Left kidney (tissue), 2 donors: Measurements from ENCODE around the gene ANKRD40. TPM values are rescaled to one million over a fixed set of nuclear protein-coding genes. Genes with fewer than 3 reads are reported as not detected.

ENCODE experiments used
- DNase-seq: peaks from one replicate; pipeline ENCODE4 v3.0.0-alpha.2; 2013
- polyA plus RNA-seq: library from polyadenylated mRNA; unstranded; fragments of 120-200 nt; gene quantifications from one replicate; pipeline ENCODE4 v1.2.1, GENCODE V29; 2013; ENCODE audit not compliant: insufficient read length

ANKRD40 gene
- polyA plus RNA-seq, 1 donor, result 49.9 TPM

DNA sequence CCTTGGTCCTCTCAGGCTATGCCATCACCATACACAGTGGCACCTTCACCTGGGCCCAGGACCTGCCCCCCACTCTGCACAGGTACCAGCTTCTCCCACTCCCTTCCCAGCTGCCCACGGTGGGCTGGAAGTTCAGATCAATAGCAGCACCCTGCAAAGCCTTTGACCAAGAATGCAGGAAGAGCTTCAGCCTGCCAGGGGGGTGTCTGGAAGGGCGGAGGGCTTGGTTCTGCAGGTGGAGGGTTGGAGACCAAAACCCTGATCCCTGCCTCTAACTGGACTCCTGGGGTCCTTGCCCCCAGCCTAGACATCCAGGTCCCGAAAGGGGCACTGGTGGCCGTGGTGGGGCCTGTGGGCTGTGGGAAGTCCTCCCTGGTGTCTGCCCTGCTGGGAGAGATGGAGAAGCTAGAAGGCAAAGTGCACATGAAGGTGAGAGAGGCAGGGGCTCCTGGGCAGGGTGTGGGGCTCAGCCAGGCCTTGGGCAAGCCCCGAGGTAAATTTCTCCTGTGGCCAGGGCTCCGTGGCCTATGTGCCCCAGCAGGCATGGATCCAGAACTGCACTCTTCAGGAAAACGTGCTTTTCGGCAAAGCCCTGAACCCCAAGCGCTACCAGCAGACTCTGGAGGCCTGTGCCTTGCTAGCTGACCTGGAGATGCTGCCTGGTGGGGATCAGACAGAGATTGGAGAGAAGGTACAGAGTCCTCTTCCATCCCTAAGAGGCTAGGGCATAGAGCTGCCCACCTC, 38.7 kb downstream of the ANKRD40 start:
- DNase-seq, result no peak

GRCh38 chr17:50668025-50668837, 39.5 kb downstream of the ANKRD40 start:
- DNase-seq, result no peak

DNA sequence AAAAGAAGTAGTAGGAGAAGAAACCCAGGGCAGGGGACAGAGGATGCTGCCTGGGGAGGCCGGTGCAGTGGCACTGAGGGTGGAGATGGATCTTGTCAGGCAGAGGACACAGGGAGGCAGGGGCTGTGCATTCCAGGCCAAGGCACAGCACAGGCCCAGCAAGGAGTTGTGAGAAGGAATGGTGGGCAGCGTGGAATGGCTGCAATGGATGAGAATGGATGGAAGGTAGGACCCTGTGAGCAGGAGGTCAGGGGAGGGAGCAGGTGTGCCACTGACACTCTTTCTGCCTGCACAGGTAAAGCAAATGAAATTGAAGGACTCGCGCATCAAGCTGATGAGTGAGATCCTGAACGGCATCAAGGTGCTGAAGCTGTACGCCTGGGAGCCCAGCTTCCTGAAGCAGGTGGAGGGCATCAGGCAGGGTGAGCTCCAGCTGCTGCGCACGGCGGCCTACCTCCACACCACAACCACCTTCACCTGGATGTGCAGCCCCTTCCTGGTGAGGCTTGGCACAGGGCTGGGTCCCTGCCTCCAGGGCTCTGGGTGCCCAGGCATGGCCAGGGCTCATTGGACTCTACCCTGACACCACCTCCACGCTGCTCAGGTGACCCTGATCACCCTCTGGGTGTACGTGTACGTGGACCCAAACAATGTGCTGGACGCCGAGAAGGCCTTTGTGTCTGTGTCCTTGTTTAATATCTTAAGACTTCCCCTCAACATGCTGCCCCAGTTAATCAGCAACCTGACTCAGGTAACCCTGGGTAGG, 40.3 kb downstream of the ANKRD40 start:
- no peak for DNase-seq

- DNase-seq, result no peak
Measured at GRCh38 chr17:50666316-50666715, 41.4 kb downstream of the ANKRD40 start.

DNA sequence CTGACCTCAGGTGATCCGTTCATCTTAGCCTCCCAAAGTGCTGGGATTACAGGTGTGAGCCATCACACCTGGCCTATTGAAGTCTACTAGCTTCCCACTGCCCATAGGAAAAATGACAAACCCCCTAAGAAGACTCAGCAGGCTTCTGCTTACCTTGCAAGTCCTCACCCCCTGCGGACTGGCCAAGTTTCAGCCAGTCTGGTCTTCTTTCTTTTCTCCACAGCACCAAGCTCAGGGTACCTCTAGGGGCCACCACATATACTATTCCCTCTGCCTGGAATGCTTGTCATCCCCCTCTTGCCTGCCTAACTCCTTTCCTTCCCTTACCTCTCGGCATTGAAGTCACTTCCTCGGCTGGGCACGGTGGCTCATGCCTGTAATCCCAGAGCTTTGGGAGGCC, 41.9 kb downstream of the ANKRD40 start:
- DNase-seq, result no peak

- DNase-seq, result no peak
Measured at GRCh38 chr17:50664788-50665458, 42.8 kb downstream of the ANKRD40 start.

- no peak for DNase-seq
Measured at GRCh38 chr17:50663812-50664374, 43.8 kb downstream of the ANKRD40 start.

GRCh38 chr17:50662632-50663225, 45.0 kb downstream of the ANKRD40 start:
- DNase-seq, result no peak

DNA sequence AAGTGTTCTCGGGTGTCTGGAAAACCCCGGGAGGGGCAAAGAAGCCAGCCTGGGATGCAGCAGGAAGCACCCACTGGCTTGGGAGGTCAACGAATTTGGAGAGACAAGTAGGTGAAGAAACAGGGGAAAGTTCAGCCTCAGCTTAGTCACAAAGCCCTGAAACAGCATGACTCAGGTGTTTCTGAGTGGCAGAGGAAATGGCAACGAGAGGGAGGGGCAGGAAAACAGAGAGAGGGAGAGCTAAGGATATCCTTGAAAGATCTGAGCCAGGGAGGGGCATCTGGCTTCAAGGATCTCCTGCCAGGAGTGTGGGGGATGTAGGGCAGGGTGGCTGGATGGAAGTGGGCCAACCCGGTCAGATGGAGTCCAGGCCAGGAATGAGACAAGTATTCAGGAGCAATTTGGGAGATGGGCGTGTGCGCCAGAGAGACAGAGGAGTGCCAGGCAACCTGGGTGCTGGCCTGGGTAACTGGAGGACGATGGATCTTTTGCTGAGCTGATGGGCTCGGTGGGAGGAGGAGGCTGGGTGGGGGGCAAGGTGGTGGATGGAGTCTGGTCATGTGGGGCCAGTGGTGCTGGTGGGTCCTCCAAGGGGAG, 45.8 kb downstream of the ANKRD40 start:
- no peak for DNase-seq

GRCh38 chr17:50661348-50661747, 46.4 kb downstream of the ANKRD40 start:
- DNase-seq, result no peak

DNA sequence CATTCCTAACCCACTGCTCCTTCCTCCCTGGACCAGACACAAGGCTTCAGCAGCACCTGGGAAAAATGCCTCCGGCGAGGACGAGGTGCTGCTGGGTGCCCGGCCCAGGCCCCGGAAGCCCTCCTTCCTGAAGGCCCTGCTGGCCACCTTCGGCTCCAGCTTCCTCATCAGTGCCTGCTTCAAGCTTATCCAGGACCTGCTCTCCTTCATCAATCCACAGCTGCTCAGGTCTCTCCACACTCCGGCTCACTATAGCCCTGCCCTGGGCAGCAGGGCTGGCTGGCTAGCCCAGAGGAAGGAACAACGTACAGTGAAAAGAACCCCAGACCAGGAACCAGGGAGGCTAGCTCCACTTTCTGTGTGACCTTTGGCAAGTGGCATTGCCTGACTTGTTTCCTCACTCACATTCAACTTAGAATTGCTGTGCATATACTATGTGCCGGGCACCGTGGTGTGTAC, 46.8 kb downstream of the ANKRD40 start:
- no peak for DNase-seq

DNA sequence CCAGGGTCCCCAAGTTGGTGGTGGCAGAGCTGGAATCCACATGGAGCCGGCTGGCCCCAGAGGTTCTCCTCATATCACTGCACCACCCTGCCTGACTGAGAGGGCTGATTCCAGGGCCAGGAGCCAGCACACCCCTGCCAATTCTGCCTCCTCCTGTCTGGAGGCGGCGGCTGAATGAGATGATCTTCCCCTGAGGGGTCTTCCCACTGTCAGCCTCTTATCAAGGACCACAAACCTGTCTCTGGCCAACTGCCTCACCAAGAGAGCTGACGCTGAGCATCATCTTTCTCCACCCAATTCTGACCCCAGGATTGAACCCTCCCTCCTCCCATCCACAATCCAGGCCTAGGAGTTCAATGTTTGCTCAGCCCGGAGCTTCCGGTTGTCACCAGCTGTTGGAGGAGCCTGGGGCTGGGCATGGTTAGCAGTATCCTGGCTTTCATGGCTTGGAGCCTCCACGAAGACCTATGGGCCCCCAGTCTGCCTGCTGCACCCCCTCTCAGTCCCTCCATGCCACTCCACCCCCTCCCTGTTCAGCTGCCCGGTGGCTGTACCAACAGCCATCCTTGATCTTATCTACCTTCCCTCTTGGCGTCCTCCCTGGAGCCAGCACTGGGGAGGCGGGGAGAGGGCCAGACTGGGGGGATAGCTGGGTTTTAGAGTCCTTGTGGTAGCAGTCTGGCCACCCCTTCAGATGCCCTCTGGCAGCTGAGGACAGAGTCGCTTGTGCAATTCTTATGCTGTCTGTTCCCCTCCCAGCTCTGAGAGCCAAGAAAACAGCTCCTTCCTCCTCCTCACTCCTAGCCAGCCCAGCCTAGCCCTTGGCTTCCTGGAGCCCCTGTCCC, 47.5 kb downstream of the ANKRD40 start:
- no peak for DNase-seq

DNA sequence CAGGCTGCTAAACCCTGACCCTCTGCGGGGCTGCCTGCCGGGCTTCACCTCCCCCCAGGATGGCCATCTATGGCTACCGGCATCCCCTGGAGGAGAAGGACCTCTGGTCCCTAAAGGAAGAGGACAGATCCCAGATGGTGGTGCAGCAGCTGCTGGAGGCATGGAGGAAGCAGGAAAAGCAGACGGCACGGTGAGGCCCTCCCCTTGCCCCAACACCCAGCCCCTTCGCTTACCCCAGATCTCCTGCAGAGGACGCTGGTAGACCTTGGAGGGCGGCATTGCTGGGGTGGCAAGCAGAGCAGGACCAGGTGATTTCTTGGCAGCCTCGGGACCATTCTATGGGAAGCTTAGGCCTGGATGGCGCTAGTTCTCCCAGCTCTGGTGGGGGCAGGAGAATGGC, 48.5 kb downstream of the ANKRD40 start:
- DNase-seq, result no peak

DNA sequence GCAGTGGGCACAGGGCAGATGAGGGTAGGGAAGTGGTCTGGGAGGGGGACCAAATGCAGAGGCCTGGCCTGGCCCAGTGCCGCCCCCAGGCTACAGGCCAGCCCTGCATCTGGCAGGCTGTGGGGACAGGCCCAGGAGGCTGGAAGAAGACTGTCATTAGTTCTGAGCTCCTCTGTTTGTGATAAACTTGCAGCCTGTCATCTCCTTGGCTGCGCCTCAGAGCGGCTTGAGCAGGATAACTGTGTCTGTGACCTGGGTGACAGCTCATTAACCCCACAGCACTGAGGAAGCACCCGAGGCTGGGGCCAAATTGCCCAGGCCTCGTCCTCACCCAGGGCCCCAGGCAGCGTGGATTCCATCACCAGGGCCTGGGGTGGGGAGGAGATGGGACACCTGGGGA, 49.1 kb downstream of the ANKRD40 start:
- DNase-seq, result no peak

GRCh38 chr17:50657627-50658026, 50.1 kb downstream of the ANKRD40 start:
- no peak for DNase-seq

DNA sequence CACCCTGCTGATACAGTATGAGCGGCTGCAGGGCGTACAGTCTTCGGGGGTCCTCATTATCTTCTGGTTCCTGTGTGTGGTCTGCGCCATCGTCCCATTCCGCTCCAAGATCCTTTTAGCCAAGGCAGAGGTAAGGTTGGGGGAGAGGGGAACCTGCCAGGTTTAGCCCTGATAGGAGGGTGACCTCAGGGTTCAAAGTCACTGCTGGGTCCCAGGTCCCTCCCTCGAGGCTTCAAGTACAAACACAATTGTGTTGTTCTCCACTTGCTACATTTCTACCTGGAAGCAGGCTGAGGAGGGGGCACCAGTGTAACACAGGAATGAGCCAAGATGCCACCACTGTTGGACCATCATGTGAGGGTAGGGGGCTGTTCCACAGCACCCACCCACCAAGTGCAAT, 50.7 kb downstream of the ANKRD40 start:
- no peak for DNase-seq

DNA sequence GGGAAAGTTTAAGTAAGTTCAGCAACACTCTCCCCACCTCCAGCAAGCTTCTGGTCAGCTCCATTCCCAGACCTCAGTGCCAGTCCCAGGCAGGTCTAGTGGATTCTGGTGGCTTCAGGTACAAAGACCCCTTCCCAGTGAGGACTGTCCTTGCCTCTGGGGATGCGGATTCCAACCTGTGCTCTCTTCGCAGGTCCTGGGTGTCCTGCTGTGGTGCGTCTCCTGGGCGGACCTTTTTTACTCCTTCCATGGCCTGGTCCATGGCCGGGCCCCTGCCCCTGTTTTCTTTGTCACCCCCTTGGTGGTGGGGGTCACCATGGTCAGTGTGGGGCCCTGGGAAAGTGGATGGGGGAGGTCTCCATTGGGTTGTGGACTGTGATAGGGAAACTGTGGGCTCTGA, 51.2 kb downstream of the ANKRD40 start:
- no peak for DNase-seq

- no peak for DNase-seq
Measured at GRCh38 chr17:50653738-50654137, 54.0 kb downstream of the ANKRD40 start.

DNA sequence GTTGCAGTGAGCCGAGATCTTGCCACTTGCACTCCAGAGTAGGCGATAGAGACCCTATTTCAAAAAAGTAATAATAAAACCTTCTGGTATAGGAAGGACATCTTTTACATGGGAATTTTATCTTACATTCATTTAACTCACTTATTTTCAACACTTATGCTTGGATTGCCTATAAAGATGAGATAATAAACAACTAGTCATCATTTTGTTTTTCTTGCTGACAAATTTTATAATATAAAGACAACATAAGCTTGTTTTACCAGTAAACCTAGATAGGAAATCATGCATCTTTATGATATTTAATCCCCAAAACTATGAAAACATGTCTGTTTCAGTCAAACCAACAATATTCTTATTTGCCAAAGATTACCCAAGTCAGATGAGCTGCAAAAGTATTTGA, 56.1 kb downstream of the ANKRD40 start:
- no peak for DNase-seq
